HG03520 (cell line): Measurements from ENCODE around the gene PRPSAP2.

Experiments
- ATAC-seq: cut with Tn5 transposase; IDR thresholded peaks from one replicate; pipeline ENCODE4 v1.9.1; 2021; ENCODE audit warnings: mild to moderate bottlenecking, moderate library complexity; ENCODE audit not compliant: unreplicated experiment

PRPSAP2 gene

GRCh38 chr17:18977646-18978045 lies 119.7 kb downstream of the PRPSAP2 start:
- no peak for ATAC-seq

- ATAC-seq, result no peak
Observed at GRCh38 chr17:18978050-18978449, 120.1 kb downstream of the PRPSAP2 start.

GRCh38 chr17:18978655-18979054 lies 120.7 kb downstream of the PRPSAP2 start:
- no peak for ATAC-seq
